OCI-LY3 (cell line): ENCODE data around the gene BACE2.

Experiments used
- CTCF ChIP-seq: fragments of 200-600, 300-600 bp; sonication (generic); IDR thresholded peaks from 2 replicates; pipeline ENCODE4 v1.5.1; 2014; ENCODE audit warnings: antibody characterized with exemption, low read length, low read depth
- EZH2phosphoT487 ChIP-seq: fragments of 200-600 bp; shearing (Covaris generic); IDR thresholded peaks from 2 replicates; pipeline ENCODE4 v1.6.1; 2018; ENCODE audit warnings: antibody characterized with exemption, mixed run types, low read depth

GRCh38 chr21:41228958-41229357 is 61.0 kb downstream of the BACE2 start:
- TF ChIP-seq CTCF: no peak
- no peak for TF ChIP-seq EZH2phosphoT487
